ENCODE data around the gene SLC30A3. TPM values are rescaled to one million over a fixed set of nuclear protein-coding genes. Genes with fewer than 3 reads are reported as not detected.
A peak's percentile ranks its signal among the peaks of the same experiment; 100 is the strongest.
"Not testable (repeated sequence)": the region's sequence is repeated elsewhere in the genome, so short reads cannot be mapped to it uniquely, and the experiment has no call there.

The SLC30A3 gene
- total RNA-seq, 1 experiment from 2014 or later: not detected

DNA sequence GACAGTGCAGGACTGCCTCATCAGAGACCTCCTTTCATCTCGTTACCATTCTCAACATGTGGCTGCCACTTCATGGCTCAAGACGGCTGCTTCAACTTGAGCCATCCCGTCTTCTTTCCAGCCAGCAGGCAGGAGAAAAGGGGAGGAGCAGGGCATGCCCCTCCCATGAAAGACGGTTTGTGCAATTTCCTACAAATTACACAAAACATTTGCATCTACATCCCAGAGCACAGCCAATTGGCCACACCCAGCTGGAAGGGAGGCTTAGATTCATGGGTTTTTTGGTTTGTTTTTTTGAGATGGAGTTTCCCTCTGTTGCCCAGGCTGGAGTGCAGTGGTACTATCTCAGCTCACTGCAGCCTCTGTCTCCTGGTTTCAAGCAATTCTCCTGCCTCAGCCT is 33.6 kb upstream of the SLC30A3 start:
- DNase-seq: no peak
- Histone ChIP-seq H3K9me3 (no peaks in the 10 kb centered on the region), H3K36me3 (no peaks in the 10 kb centered on the region), H3K4me3 (no peak overlapping the region), H3K27me3 (no peaks in the 10 kb centered on the region)

DNA sequence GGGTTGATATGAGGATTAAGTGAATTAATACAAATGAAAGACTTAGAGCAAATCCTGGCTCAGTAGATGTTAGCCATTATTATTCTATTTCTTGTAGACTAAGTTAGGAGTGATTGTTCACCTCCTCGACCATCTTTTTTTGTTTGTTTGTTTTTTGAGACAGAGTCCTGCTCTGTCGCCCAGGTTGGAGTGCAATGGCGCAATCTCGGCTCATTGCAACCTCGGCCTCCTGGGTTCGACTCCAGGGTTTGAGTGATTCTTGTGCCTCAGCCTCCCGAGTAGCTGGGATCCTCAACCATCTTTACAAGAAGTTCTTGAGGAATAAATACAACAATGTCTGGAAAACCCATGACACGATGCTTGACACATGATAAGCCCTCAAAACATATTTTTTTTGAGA is 32.1 kb upstream of the SLC30A3 start:
- H3K36me3 ChIP-seq: no peaks in the 10 kb centered on the region
- DNase-seq: no peak
- H3K4me3 ChIP-seq: no peak overlapping the region
- H3K9me3 ChIP-seq: no peaks in the 10 kb centered on the region
- H3K27me3 ChIP-seq: no peaks in the 10 kb centered on the region

- H3K4me3 ChIP-seq: no peak overlapping the region
- H3K9me3 ChIP-seq: no peaks in the 10 kb centered on the region
- no peaks in the 10 kb centered on the region for H3K27me3 ChIP-seq
- H3K36me3 ChIP-seq: no peaks in the 10 kb centered on the region
- DNase-seq: no peak
These were observed 29.0 kb upstream of the SLC30A3 start for GRCh38 chr2:27291865-27292264.

DNA sequence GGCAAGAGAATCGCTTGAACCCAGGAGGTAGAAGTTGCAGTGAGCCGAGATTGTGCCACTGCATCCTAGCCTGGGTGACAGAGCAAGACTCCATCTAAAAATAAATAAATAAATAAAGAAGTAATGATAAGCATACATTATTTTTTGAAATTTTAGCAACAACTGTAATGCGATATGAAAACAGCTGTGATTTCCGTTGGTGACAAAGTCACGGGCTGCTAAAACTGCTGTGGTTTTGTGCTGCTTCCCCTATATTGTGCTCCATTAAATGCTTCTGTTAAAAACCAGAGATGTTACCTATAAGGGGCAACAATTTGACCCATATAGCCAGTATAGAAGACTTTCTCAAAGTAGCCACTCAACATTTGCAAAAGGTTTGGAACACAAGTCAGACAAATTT is 27.7 kb upstream of the SLC30A3 start:
- no peaks in the 10 kb centered on the region for H3K9me3 ChIP-seq
- H3K36me3 ChIP-seq: no peaks in the 10 kb centered on the region
- no peak for DNase-seq
- H3K27me3 ChIP-seq: no peaks in the 10 kb centered on the region
- H3K4me3 ChIP-seq: no peak overlapping the region

GRCh38 chr2:27288610-27289009 is 25.8 kb upstream of the SLC30A3 start:
- Histone ChIP-seq H3K36me3 (no peaks in the 10 kb centered on the region), H3K27me3 (no peaks in the 10 kb centered on the region), H3K4me3 (no peak overlapping the region), H3K9me3 (no peaks in the 10 kb centered on the region)
- no peak for DNase-seq

GRCh38 chr2:27285481-27285880 is 22.6 kb upstream of the SLC30A3 start:
- no peak overlapping the region for H3K4me3 ChIP-seq

DNA sequence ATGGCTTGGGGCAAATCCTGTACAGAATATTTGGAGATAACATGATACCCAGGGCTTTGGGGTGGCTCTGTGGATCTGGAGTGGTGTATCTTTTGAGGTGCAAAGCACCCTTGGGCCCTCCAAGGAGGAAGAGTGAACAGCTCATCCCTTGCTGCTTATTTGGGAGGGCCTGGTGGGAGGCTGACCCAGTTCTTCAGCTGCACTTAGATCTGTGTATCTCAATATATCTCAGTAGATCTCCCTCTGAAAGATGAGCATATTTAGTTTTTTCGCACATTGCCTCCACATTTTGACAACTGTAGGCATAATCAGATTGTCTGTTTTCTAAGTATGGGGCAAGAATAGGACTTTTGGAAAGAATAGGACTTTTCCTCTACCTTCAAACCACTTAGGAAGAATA is 22.1 kb upstream of the SLC30A3 start:
- H3K27me3 ChIP-seq: no peaks in the 10 kb centered on the region
- no peak overlapping the region for H3K4me3 ChIP-seq
- H3K9me3 ChIP-seq: no peaks in the 10 kb centered on the region
- H3K36me3 ChIP-seq: no peaks in the 10 kb centered on the region
- DNase-seq: no peak

More at GRCh38 chr2:27285481-27285880, 22.6 kb upstream of the SLC30A3 start:
- Histone ChIP-seq H3K36me3 (no peaks in the 10 kb centered on the region), H3K9me3 (no peaks in the 10 kb centered on the region), H3K27me3 (no peaks in the 10 kb centered on the region)
- DNase-seq: no peak

- Histone ChIP-seq H3K9me3 (no peaks in the 10 kb centered on the region), H3K36me3 (no peaks in the 10 kb centered on the region), H3K4me3 (no peak overlapping the region), H3K27me3 (no peaks in the 10 kb centered on the region)
- no peak for DNase-seq
These were observed 20.0 kb upstream of the SLC30A3 start for GRCh38 chr2:27282892-27283291.

GRCh38 chr2:27281855-27282559 is 19.2 kb upstream of the SLC30A3 start, which contains the start of gene TRIM54:
Gene TRIM54 (plus strand): TSS chr2:27282429. CDS start chr2:27282732, 303 bp downstream.
- H3K27me3 ChIP-seq: no peaks in the 10 kb centered on the region
- no peaks in the 10 kb centered on the region for H3K9me3 ChIP-seq
- no peak within 1 kb of the TSS for H3K4me3 ChIP-seq
- DNase-seq: no peak
- H3K36me3 ChIP-seq: no peaks in the 10 kb centered on the region

GRCh38 chr2:27281442-27281841 is 18.6 kb upstream of the SLC30A3 start:
- no peaks in the 10 kb centered on the region for H3K9me3 ChIP-seq
- DNase-seq: no peak
- no peak overlapping the region for H3K4me3 ChIP-seq
- H3K27me3 ChIP-seq: no peaks in the 10 kb centered on the region
- H3K36me3 ChIP-seq: no peaks in the 10 kb centered on the region

DNA sequence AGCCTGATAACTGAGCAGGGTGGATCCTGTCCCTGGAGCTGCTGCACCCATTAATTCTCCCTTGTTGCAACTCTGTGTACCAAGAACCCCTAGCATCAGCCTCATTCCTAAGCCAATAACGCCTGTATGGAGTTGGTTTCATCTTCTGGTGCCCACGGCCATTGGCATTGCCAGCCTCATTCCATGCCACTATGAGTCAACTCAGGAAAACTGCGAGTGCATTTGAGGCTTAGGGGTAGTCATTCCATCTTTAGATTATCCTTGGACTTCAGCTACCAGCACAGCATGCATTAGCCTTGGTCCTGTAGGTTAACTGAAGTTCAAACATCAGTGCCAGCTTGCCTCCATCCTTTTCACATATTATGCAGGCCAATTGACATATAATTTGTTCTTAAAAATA is 18.0 kb upstream of the SLC30A3 start:
- Histone ChIP-seq H3K9me3 (no peaks in the 10 kb centered on the region), H3K4me3 (no peak overlapping the region), H3K27me3 (no peaks in the 10 kb centered on the region), H3K36me3 (no peaks in the 10 kb centered on the region)
- peak; percentile 61 for DNase-seq

- Histone ChIP-seq H3K4me3 (no peak overlapping the region), H3K9me3 (no peaks in the 10 kb centered on the region), H3K27me3 (no peaks in the 10 kb centered on the region), H3K36me3 (no peaks in the 10 kb centered on the region)
- DNase-seq: no peak
These were observed 15.2 kb upstream of the SLC30A3 start for GRCh38 chr2:27278010-27278409.

DNA sequence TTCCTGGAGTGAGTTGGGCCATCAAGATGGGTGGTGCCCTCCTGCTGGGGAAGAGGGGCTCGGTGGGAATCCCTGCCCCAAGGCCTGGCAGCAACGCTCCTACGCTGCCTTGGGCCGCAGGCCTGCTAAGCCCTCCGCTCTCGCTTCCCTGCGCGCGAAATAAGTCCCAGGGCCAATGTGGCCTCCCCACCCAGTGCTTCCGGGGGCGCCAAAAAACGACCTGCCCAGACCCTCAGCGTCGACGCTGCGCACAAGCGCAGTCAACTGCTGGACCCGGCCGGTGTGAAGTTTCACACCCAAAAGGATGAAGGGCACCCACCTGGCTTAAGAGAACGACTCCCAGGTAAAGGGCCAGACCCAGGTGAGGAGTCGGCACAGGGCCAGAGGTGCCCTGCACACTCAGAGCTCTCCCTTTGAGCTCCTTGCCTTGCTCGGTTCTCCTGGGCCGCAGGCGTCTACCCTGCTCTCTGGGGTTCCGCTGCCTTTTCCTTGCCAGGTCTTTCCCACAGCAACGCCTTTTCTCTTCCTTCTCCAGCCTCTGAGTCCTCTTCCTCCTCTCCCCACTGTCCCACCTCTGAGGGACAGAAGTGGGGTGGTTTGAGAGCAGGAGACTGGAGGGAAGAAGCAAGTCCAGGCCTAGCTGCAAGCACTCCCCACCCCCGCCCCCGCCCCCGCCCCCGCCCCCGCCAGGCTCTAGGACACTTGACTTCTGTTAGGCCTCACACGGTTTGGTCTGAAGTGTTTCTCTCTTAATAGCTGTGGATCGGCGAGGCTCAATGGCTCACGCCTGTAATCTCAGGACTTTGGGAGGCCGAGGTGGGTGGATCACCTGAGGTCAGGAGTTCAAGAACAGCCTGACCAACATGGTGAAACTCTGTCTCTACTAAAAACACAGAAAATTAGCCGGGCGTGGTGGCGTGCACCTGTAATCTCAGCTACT is 12.6 kb upstream of the SLC30A3 start, which contains the start of gene DNAJC5G:
Gene DNAJC5G, plus strand, starts transcription at position 223 of the 940 bp plus-strand sequence. CDS start 1,296 bp downstream, outside the sequence.
- Histone ChIP-seq H3K9me3 (no peaks in the 10 kb centered on the region), H3K4me3 (no peak within 1 kb of the TSS), H3K36me3 (no peaks in the 10 kb centered on the region), H3K27me3 (no peaks in the 10 kb centered on the region)
- no peak for DNase-seq

DNA sequence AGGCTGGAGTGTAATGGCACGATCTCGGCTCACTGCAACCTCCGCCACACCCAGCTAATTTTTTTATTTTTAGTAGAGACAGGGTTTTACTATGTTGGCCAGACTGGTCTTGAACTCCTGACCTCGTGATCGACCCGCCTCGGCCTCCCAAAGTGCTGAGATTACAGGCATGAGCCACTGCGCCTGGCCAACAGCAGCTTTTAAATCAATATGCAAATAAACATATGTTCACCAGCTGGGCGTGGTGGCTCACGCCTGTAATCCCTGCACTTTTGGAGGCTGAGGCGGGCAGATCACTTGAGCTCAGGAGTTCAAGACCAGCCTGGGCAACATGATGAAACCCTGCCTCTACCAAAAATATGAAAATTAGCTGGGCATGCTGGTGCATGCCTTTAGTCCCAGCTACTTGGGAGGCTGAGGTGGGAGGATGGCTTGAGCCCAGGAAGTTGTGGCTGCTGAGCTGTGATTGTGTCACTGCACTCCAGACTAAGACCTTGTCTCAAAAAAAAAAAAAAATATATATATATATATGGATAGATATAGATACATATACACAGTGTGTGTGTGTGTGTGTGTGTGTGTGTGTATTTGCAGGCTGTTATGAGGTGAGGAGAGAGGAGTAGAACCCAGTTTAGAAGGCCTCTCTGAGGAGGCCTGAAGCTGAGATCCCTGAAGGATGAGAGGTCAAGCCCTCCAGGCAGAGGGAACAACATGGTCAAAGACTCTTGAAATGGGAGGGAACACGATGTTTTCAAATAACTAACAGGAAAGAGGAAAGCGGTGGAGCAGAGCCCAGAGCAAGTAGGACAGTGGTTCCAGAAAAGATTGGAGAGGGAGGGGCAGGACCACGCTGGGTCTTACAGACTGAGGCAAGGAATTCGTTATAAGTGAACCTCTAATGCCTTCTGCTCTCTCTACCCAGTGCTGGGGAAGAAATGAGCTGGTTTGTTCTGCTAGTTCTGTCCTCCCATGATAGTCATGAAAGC is 10.0 kb upstream of the SLC30A3 start:
- H3K27me3 ChIP-seq, DNase-seq, H3K9me3 ChIP-seq, H3K36me3 ChIP-seq, H3K4me3 ChIP-seq: not testable (repeated sequence)

DNA sequence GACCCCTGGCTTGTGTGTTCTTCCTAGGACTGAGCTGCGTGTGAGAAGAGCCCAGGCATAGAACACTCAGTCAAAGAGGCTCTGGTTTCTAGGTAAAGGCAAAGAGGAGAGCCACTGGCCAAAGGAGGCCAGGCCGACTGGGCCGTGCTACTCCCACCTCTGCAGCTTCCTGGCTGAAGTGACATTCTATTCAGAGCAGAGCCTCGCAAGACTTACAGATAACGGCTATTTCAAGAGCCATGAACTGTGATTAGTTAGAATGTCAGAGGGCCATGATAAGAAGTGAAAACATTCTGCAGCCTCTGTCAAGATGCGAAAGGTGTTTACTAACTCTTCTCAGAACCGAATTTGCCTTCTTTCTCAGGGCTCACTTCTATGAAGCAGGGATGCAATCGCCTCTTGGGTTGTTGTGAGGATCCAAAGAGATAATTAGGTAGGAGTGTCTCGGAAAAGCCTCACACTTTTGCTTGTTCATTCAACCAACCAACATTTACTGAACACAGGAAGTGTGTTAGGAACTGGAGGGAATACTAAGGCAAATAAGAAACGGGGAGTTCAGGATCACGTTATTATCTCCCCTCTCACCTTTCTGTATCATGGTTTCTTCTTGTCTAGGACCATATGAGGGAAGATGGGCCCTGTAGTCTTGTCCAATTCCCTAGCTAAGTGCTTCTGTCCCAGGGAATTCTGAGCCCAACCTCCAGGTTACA is 8.9 kb upstream of the SLC30A3 start:
- Histone ChIP-seq H3K27me3 (no peaks in the 10 kb centered on the region), H3K9me3 (no peaks in the 10 kb centered on the region), H3K36me3 (no peaks in the 10 kb centered on the region), H3K4me3 (no peak overlapping the region)
- DNase-seq: no peak

DNA sequence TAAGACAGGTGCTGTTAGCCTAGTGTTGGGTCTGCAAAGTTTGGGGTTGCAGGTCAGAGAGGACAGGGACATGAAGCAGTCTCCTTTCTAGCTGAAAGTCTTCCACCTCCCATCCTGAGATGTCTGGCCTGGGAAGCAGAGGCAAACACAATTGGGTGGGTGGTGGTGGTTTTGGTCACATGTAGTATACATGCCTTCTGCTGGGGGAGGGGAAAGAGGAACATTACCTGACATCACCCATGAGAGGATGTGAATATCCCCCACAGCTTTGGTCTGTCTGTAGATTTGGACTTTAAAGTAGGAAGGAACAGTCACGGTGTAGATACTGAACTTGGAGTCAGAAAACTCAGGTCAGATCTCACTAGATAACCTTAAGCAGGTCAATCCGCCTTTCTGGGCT is 7.8 kb upstream of the SLC30A3 start:
- Histone ChIP-seq H3K36me3 (no peaks in the 10 kb centered on the region), H3K9me3 (no peaks in the 10 kb centered on the region), H3K4me3 (no peak overlapping the region), H3K27me3 (peaks cover under 1% of the 10 kb centered on the region; the same call in 1 of the 2 replicates)
- no peak for DNase-seq
